Kidney (tissue), 22 donors: ENCODE data around the gene EHD4. TPM values are rescaled to one million over a fixed set of nuclear protein-coding genes. Genes with fewer than 3 reads are reported as not detected.

Source experiments
- DNase-seq, 5 donors: peaks; one replicate each; pipeline ENCODE4 v3.0.0-alpha.2; 2013 to 2020
- FAIRE-seq: peaks from 2 replicates; lab custom pipeline; 2012; peaks lifted over from hg19 to GRCh38; lab: Jason Lieb, UNC
- H3K27ac ChIP-seq, 2 donors: one replicate each; pipeline ENCODE4 v1.7.0; 2013; ENCODE audit warnings: low read depth in 2 of 2, low read length in 2 of 2, inconsistent platforms in 1 of 2
- H3K27me3 ChIP-seq: one replicate; pipeline ENCODE4 v1.7.1; 2013; ENCODE audit warnings: low read length, inconsistent platforms; ENCODE audit not compliant: control insufficient read depth, insufficient read depth
- H3K36me3 ChIP-seq, 3 donors: one replicate each; pipeline versions ENCODE4 v1.7.0 to v1.7.1; 2013; ENCODE audit warnings: low read length in 3 of 3, control low read depth in 1 of 3, inconsistent platforms in 1 of 3; ENCODE audit not compliant: insufficient read depth in 3 of 3, control insufficient read depth in 2 of 3
- H3K4me1 ChIP-seq, 3 donors: one replicate each; pipeline versions ENCODE4 v1.7.0 to v1.7.1; 2013; ENCODE audit warnings: low read length in 3 of 3, inconsistent platforms in 1 of 3, low read depth in 1 of 3; ENCODE audit not compliant: control insufficient read depth in 2 of 3, insufficient read depth in 2 of 3
- H3K4me3 ChIP-seq, 3 donors: one replicate each; pipeline versions ENCODE4 v1.7.0 to v1.8.1; 2013; ENCODE audit warnings: low read length in 3 of 3, control low read depth in 1 of 3, inconsistent platforms in 1 of 3
- H3K9ac ChIP-seq, 3 donors: one replicate each; pipeline versions ENCODE4 v1.7.0 to v1.7.1; 2013; ENCODE audit warnings: low read length in 3 of 3, control low read depth in 1 of 3, inconsistent platforms in 1 of 3
- H3K9me3 ChIP-seq, 3 donors: one replicate each; pipeline versions ENCODE4 v1.7.0 to v1.7.1; 2013; ENCODE audit warnings: low read length in 3 of 3, control low read depth in 1 of 3, inconsistent platforms in 1 of 3; ENCODE audit not compliant: control insufficient read depth in 2 of 3, insufficient read depth in 1 of 3
- intact Hi-C: fragments of 100-400 bp; cut with DNase I; formaldehyde crosslinking; loops from one replicate; pipeline ENCODE4 v1.11.1; 2022
- long read RNA-seq, 10 donors: library from polyadenylated mRNA in 1 of 10; unstranded in 1 of 10; transcript quantifications; one replicate each; pipeline ENCODE4 v2.0.0 and lab custom pipeline, GENCODE V29; 2021 to 2026
- polyA plus RNA-seq: library from polyadenylated mRNA; stranded (reverse); fragments of 350-450 nt; fragmentation: Illumina TruSeq; extraction: RNeasy Lipid Tissue Mini Kit (QIAGEN cat#74804); gene quantifications from one replicate; pipeline ENCODE4 v1.2.3, GENCODE V29; 2014; ENCODE audit warnings: low read depth, low replicate concordance; ENCODE audit not compliant: insufficient read depth
- total RNA-seq: library from RNA; stranded (reverse); fragmentation: NEBNext Ultra II Directional; extraction: Animal tissue kit (Norgen Biotek cat#: 25700); gene quantifications from one replicate; pipeline ENCODE4 v1.2.1, GENCODE V29; 2021
- TF ChIP-seq, protein P1 (sequence below): IDR thresholded peaks from 3 replicates; pipeline ENCODE4 v1.5.1; 2012; ENCODE audit warnings: mild to moderate bottlenecking, moderate library complexity, borderline replicate concordance; ENCODE audit not compliant: insufficient read depth; ENCODE audit errors: extremely low read depth
- donor health status: control.
- donor health status: control.
- donor health status: control.
- donor health status: control.
- donor health status: control.
- donor health status: DM: yes; HTN: yes; CAD: no.
- donor health status: Normal renal cell carcinoma (clear cell type).

Gene EHD4
- total RNA-seq: 38.5 TPM
- 15.7 TPM for polyA plus RNA-seq
- long read RNA-seq, donor 1, full-length matches to known transcripts: 6 of 6 reads
- long read RNA-seq, donor 1, partial matches to known transcripts: 0 of 6 reads
- long read RNA-seq, donor 1, other reads (novel, unspliced or antisense): 0 of 6 reads
- long read RNA-seq, donor 2, full-length matches to known transcripts: 10 of 10 reads
- long read RNA-seq, donor 2, partial matches to known transcripts: 0 of 10 reads
- long read RNA-seq, donor 2, other reads (novel, unspliced or antisense): 0 of 10 reads
- long read RNA-seq, donor 3, full-length matches to known transcripts: 6 of 6 reads
- long read RNA-seq, donor 3, partial matches to known transcripts: 0 of 6 reads
- long read RNA-seq, donor 3, other reads (novel, unspliced or antisense): 0 of 6 reads
- long read RNA-seq, donor 4, full-length matches to known transcripts: 8 of 8 reads
- long read RNA-seq, donor 4, partial matches to known transcripts: 0 of 8 reads
- long read RNA-seq, donor 4, other reads (novel, unspliced or antisense): 0 of 8 reads
- long read RNA-seq, donor 5: 0 reads
- long read RNA-seq, donor 6, full-length matches to known transcripts: 2 of 2 reads
- long read RNA-seq, donor 6, partial matches to known transcripts: 0 of 2 reads
- long read RNA-seq, donor 6, other reads (novel, unspliced or antisense): 0 of 2 reads
- long read RNA-seq, donor 7, full-length matches to known transcripts: 64 of 95 reads
- long read RNA-seq, donor 7, partial matches to known transcripts: 12 of 95 reads
- long read RNA-seq, donor 7, other reads (novel, unspliced or antisense): 19 of 95 reads
- long read RNA-seq, donor 8, full-length matches to known transcripts: 8 of 8 reads
- long read RNA-seq, donor 8, partial matches to known transcripts: 0 of 8 reads
- long read RNA-seq, donor 8, other reads (novel, unspliced or antisense): 0 of 8 reads
- long read RNA-seq, donor 9, full-length matches to known transcripts: 3 of 3 reads
- long read RNA-seq, donor 9, partial matches to known transcripts: 0 of 3 reads
- long read RNA-seq, donor 9, other reads (novel, unspliced or antisense): 0 of 3 reads
- long read RNA-seq, donor 10, full-length matches to known transcripts: 5 of 10 reads
- long read RNA-seq, donor 10, partial matches to known transcripts: 5 of 10 reads
- long read RNA-seq, donor 10, other reads (novel, unspliced or antisense): 0 of 10 reads

DNA sequence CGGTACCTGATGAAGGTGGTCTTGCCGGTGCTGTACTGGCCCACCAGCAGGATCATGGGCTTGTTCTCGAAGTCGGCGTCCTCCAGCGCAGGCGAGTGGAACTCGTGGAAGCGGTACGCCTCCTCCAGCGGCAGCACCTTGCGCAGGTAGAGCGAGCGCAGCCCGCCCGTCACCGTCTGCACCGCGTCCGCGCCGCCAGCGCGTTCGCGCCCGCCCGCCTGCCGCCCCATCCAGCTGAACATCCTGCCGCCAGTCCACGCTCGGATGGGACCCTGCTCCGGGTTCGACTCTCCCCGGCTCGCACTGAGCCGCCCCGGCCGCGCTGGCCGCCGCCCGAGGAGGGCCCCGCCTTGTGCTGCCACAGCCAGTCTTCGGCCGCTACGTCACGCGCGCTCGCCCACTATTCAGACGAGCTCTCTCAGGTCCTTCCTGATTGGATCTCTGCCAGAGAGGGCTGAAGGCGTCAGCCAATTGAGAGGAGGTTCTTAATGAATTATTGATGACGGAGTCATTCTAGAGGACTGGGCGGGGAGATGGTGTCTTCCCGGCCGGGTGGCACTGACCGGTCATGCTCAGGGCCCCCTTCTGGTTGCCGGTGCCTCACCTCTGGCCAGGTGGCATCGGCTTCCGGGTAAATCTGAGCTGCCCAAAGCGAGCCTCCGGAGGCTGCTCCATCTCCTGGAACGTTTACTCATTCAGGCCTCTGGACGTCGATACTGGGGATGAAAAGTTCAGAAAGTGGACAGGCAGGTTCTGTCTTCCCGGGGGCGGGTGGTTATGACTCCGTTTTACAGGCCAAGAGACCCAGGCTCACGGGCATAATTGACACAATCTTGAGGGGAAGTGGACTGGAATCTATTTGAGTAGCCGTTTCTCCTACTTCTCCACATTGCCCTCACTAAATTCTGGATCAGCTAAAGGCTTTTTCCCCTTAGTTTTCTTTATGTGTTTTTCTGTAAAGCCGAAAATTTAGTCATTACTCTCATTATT is at the start of gene EHD4:
TSS of gene EHD4 (minus strand) at position 305 of the 990 bp plus-strand sequence. CDS start at position 242, 63 bp downstream.
- DNase-seq (peak; percentile 98 to 100 (median 99)), FAIRE-seq (peak; percentile 96)
- no peaks in the 10 kb centered on the region for H3K36me3 ChIP-seq
- intact Hi-C loops: no loop called here
- H3K9me3 ChIP-seq: no peaks in the 10 kb centered on the region
- TF ChIP-seq, protein P1, sequence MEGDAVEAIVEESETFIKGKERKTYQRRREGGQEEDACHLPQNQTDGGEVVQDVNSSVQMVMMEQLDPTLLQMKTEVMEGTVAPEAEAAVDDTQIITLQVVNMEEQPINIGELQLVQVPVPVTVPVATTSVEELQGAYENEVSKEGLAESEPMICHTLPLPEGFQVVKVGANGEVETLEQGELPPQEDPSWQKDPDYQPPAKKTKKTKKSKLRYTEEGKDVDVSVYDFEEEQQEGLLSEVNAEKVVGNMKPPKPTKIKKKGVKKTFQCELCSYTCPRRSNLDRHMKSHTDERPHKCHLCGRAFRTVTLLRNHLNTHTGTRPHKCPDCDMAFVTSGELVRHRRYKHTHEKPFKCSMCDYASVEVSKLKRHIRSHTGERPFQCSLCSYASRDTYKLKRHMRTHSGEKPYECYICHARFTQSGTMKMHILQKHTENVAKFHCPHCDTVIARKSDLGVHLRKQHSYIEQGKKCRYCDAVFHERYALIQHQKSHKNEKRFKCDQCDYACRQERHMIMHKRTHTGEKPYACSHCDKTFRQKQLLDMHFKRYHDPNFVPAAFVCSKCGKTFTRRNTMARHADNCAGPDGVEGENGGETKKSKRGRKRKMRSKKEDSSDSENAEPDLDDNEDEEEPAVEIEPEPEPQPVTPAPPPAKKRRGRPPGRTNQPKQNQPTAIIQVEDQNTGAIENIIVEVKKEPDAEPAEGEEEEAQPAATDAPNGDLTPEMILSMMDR: peak; percentile 39
- H3K27me3 ChIP-seq: no peaks in the 10 kb centered on the region
- H3K27ac ChIP-seq: peak within 1 kb of the TSS; percentile 94 to 96
- H3K9ac ChIP-seq: peak within 1 kb of the TSS; percentile 83 to 87 (median 87)
- peak within 1 kb of the TSS; percentile 72 to 88 (median 86) for H3K4me3 ChIP-seq
- peaks cover 0 to 13% (median 0%) of the 10 kb centered on the region in 3 donors for H3K4me1 ChIP-seq

DNA sequence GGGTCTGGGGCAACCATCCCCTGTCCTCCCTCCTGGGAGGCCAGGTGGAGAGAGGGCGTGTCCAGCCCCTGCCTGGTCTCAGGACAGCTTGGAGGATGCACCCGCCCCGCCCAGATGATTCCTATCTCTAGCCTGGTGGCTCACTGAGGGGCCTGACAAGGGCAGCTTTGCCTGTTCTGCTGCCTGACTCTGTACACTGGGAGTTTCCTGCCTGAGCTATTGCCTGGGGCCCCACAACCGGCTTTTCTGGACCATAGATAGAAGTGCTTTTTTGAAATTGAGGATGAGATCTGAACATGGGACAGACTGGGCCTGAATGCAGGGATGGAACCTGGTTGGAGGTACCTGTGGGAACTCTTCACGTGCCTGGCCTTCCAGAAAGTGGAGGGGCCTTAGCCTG is 49.2 kb upstream of the EHD4 start:
- Histone ChIP-seq H3K9me3 (peaks cover 0 to 2% (median 0%) of the 10 kb centered on the region in 3 donors), H3K9ac (no peak overlapping the region), H3K27me3 (no peaks in the 10 kb centered on the region), H3K4me3 (no peak overlapping the region), H3K4me1 (no peaks in the 10 kb centered on the region), H3K27ac (no peak overlapping the region), H3K36me3 (no peaks in the 10 kb centered on the region)
- intact Hi-C loops: no loop called here
- DNase-seq (no peak), FAIRE-seq (no peak)
- TF ChIP-seq, protein P1: no peak
